Activated CD4-positive, CD25-positive, alpha-beta regulatory T cell treated with anti-CD3 and anti-CD28 coated beads, Interleukin-2, amount 50 U/mL, for 24 hours (primary cell): ENCODE measurements around the gene MID1IP1.
A peak's percentile ranks its signal among the peaks of the same experiment; 100 is the strongest.

Experiments used
- ATAC-seq, 2 donors: fragments of 150-1000 bp; cut with Tn5 transposase; one replicate each; pipeline ENCODE4 v1.10.0; 2021; ENCODE audit warnings: mild to moderate bottlenecking in 1 of 2, moderate library complexity in 1 of 2

Gene MID1IP1, protein sequence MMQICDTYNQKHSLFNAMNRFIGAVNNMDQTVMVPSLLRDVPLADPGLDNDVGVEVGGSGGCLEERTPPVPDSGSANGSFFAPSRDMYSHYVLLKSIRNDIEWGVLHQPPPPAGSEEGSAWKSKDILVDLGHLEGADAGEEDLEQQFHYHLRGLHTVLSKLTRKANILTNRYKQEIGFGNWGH

DNA sequence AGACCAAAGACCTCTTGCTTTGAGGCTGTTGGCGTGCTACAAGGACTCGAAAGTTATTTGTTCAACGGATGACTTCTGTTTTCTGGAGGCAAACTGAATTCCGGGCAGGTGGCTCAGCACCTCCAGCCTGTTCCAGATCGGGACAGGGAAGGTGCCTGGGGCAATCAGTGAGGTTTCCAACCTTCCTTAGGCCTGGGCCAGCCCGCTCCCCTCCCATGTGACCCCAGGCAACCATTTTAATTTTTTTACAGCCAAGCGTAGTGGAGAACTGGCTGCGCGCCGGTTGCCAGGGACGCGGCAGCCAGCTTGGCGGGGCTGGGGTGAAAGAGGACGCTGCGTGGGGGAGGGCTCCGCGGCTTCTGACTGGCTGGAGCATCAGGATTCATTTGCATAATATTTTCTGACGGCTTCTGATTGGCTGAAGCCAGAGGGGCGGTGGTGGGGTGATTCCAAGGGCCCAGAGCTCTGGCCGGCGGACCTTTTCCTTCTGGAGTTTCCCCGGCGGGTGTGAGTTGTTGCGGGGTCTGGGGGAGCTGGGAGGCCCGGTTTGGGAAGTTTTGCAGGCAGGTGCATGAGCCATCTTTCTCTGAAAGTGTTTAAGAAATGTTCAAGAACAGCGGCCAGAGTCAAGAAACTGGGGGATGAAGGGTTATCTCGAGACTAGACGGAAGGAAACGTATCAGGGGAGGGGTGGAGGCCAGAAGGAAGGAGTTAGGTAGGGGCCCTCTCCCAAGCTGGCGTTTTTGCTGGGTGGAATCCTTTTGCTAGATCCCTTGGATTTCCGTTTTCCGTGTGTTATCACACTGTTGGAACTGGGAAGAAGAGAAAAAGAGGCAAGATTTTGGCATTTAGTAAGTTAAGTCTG lies at the start of gene MID1IP1:
Gene MID1IP1 (plus strand): TSS at position 479 of the 865 bp plus-strand sequence. CDS start 3,488 bp downstream, outside the sequence.
- peak; percentile 32 to 33 for ATAC-seq

DNA sequence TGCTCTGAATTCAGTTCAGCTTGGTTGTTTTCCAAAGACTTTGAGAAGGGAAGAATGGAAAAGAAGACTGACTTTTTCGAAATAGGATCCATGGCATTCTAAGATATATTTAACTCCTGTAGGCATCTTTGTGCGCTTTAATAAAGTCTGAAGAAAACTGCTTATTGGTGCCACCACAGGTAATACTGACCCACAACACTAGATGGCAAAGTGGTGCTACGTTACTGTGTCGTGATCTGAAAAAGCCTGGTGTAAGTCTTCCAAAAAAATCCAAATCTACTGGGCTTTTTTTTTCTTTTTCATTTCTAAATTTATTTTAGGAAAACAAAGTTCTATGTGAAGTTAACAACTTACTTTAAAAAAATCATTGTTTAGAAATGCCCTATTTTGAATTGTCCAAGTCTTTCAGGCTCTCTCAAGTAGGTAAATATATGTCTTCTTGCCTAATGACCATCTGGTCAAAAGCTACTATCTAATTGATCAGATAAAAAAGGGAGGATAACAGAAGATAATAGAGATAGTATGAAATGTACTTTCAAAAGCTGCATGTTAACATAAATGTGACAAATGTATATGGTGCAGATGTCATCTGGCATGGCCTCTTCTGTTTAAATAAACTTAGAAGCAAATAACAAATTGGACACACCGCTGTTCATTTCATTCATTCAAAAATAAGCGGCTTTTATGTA lies 47.0 kb upstream of the MID1IP1 start:
- no peak for ATAC-seq

DNA sequence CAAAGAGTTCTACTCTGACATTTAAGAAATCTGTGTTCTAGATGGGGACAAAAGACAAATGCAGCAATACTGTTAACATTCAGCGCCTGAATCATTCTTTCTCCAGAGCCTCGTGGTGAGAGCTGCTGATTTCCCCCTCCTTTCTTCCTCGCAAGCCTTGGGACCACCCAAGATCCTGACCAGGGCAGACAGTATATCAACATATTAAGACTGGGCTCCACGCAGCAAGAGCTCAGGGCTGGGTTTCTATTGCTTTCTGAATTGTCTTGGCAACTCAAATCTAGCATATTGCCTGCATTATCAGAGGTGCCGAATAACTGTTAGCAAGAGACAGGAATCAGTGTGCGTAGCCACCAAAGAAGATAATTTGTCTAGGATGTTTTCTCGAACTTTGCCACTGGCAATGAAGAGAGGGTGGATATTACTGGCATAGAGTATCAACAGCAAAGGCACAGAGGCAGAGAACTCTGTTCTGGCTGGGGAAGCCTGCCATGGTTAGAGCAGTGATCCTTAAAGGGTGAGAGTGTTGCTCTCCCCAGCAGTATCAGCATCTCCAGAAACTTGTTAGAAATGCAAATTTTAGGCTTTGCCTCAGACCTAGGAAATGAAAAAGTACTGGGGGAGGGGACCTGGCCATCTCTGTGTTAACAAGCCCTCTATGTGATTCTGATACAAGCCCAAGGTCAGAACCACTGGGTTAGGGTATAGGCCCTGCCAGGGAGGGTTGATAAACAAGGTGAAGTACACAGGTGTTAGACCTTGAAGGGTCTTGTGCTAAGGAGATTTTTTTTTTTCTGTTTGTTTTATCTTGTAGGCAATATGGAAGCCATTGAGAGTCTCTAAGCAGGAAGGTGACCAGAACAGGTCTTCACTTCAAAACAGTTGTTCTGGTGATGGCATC lies 46.2 kb upstream of the MID1IP1 start:
- no peak for ATAC-seq

DNA sequence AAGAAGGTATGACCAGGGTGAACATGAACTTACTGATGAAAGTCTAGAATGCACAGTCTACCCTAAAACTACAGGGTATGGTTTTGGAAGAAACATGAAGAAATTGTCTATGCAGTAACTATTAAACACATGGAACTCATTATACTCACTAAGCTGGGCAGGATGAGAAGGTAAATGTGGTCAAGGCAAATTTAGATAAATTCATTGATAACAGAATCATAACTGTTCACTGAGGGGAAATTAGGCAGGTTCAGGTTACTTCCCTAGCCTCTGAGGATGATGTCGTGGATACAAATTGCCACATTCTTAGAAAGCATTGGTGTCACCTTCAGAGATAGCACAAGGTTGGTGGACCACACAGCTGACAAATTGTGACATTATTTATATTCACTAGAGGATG lies 40.4 kb upstream of the MID1IP1 start:
- ATAC-seq, result no peak

DNA sequence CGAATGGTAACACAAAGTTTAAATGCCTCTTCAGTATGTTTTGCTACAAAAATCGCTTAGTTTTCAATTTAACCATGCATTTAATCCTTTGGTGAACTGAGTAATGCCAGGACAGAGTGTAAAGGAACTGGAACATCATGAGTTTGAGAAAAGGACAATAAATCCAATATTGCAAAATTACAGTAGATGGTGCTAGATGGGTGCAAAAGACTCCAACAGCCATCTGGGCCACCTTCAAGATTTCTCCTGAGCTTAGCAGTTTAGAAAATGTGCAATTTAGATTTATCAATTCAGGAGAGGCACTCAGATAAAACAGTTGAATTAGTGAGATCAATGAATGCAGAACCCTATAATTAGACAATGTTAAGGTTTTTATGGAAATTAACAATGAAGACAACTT lies 33.2 kb upstream of the MID1IP1 start:
- no peak for ATAC-seq

DNA sequence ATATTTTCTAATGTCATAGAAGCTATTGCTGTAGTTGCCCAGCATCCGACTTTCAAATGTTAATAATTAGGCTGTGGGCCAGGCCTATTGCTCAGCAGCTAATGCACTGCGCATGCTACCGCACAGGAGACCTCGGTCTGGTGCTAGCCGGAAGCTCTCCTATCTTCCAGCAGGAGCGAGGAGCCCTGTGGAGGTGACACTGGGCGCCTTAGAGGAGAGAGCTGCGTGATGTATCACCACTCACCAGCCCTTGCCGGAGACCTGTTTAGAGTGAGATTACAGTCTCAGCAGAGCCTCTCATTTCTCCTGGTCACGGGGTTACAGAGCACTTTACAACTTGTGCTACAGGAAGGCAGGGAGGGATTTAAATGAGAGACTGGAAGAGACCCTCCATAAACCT lies 31.1 kb upstream of the MID1IP1 start:
- no peak for ATAC-seq

DNA sequence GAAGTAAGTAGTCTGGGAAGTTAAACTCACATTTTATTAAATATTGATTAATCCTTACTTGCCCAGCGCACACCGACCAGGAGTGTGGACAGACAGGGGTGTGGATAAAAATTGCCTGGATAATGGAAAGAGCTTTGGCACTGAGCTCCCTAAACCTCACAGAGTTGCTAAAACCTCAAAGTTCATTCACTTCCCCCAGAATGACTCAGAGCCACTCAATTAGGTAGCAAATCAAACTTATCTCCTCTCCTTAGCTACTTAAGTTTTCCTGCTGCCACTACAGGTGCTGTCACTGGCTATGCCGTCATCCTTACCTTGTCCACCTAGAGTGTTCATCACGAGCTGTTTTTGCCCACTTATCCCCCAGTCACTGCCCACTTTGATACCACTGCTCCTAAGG lies 27.0 kb upstream of the MID1IP1 start:
- ATAC-seq, result peak in 1 of 2 donors; percentile 13

DNA sequence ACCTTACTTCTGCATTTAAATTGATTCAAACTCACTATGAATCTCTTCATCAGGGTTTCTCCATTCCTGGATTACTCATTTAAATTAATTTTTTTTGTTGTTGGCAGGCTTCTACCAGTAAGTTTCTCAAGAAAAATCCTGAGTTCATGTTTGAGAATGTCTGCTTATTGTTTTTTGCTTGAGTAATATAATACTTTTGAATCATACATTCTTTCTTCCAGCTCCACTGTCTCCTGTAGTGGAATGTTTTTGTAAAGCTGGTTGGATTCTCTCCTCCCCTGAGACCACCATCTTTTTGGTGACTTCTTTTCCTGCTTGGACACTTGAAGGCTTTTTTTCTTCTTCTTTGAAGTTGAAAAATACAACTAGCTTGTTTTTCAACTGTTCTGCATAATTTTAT lies 4.3 kb upstream of the MID1IP1 start:
- no peak for ATAC-seq

DNA sequence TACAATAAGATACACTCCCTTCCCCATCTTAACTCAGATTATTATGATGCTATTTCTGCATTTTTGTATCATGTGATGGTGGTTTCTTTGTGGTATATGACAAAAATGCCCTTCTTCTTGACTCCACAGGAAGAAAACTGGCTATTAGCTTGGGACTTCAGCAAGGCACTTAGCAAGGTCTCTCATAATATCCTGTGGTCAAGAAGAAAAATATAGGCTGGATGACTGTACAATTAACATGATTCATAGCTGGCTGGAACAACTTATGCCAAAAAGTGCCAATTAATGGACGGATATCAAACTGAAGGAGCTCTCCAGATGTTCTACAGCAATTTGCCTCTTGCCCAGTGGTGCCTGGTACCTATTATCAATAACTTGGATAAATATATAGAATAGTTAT lies 2.3 kb upstream of the MID1IP1 start:
- ATAC-seq, result no peak

DNA sequence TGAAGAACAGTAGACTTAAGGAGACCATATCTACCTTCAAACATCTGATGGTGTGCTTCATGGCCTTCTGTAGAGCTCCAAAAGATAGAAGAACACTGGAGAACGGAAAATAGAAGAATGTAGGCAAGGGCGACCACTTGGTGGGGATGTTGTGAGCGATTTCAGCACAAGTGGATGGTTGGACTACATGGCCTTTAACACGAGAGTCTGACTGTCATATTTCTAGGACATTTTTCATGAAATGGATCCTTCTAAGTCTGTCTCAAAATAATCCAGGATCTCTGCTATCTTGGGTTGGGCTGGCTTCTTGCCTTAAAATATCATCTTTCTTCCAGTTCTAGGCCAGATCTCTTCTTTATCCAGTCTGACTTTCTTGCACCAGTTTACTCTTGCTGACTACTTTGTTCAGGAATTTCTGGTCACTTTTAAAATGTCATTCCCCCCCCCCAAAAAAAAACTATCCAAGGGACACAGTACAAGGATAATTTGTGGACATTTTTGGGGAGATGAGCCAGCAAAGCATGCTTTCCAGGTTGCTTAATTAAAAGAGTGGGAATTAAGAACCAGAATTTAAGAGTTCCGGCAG lies 1.2 kb upstream of the MID1IP1 start:
- no peak for ATAC-seq

DNA sequence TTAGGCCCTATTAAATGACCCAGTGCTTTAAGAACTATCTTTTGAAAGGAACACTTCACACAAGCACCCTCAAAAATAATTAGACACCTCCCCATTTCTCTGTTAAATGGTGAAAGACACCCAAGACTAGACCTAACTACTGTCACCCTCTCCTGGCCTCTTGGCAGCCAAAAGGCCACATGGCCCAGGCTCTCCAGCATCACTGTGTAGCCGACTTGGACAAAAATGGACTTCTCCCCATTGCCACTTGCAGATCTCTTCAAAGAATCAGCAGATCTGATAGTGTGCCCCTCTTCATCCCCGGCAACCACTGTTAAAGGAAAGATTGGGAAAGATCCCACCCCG lies 2.0 kb downstream of the MID1IP1 start:
- no peak for ATAC-seq

DNA sequence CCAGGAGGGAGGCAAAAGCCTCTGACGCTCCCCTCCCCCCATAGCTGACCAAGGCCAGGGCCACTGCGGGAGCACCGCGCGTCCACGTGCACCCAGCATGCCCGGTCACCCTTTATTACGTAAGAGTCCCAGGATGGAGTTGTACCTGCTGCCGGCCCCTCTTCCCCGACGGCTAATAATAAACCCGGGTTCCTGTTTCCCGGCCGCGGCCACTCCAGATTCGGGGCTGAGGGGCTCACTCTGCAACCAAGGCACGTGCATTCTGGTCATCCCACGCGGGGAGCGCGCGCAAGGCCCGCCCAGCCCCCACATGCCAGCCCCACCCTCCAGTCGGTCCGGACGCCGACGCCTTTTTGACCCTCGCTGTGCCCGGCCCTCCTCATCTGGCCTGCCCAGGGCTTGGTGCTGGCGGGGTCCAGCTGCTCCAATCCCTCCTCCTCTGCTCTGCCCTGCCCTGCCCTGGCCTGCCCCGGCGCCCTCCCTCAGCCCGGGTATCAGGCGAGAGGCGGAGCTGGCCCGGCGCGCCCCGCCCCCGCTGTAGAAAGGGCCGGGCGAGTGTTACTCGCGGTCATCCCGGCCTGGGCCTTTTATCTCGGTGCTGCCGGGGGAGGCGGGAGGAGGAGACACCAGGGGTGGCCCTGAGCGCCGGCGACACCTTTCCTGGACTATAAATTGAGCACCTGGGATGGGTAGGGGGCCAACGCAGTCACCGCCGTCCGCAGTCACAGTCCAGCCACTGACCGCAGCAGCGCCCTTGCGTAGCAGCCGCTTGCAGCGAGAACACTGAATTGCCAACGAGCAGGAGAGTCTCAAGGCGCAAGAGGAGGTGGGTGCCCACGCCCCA lies 2.6 kb downstream of the MID1IP1 start:
- ATAC-seq, result peak; percentile 73

DNA sequence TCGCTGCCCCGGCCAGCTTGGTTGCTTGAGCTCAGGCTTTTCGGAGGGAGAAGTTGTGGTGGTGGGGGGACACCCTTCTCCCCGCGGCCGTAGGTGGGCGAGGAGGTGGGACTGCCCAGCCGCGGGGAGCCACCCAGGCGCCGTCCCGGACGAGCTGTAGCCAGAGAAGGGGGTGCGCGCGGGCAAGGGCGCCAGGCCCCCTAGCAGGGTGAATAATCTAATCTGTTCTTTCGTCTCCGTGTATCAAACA lies 3.1 kb downstream of the MID1IP1 start:
- peak; percentile 6 to 9 for ATAC-seq

DNA sequence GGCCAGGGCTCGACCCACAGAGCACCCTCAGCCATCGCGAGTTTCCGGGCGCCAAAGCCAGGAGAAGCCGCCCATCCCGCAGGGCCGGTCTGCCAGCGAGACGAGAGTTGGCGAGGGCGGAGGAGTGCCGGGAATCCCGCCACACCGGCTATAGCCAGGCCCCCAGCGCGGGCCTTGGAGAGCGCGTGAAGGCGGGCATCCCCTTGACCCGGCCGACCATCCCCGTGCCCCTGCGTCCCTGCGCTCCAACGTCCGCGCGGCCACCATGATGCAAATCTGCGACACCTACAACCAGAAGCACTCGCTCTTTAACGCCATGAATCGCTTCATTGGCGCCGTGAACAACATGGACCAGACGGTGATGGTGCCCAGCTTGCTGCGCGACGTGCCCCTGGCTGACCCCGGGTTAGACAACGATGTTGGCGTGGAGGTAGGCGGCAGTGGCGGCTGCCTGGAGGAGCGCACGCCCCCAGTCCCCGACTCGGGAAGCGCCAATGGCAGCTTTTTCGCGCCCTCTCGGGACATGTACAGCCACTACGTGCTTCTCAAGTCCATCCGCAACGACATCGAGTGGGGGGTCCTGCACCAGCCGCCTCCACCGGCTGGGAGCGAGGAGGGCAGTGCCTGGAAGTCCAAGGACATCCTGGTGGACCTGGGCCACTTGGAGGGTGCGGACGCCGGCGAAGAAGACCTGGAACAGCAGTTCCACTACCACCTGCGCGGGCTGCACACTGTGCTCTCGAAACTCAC lies 3.6 kb downstream of the MID1IP1 start:
- ATAC-seq, result peak in 1 of 2 donors; percentile 12

DNA sequence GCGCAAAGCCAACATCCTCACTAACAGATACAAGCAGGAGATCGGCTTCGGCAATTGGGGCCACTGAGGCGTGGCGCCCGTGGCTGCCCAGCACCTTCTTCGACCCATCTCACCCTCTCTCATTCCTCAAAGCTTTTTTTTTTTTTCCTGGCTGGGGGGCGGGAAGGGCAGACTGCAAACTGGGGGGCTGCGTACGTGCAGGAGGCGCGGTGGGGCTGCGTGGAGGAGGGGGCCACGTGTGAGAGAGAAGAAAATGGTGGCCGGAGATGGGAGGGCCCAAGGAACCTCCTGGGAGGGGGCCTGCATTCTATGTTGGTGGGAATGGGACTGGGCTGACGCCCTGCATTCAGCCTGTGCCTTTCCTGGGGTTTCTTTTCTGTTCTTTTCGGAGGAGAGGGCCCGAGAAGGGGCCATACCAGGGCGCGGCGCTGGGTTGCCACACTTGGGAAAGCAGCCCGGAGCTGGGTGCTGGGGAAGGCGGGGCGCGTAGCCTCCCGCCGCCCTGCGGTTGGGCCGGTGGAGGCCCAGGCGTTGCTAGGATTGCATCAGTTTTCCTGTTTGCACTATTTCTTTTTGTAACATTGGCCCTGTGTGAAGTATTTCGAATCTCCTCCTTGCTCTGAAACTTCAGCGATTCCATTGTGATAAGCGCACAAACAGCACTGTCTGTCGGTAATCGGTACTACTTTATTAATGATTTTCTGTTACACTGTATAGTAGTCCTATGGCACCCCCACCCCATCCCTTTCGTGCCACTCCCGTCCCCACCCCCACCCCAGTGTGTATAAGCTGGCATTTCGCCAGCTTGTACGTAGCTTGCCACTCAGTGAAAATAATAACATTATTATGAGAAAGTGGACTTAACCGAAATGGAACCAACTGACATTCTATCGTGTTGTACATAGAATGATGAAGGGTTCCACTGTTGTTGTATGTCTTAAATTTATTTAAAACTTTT lies 4.5 kb downstream of the MID1IP1 start:
- ATAC-seq, result peak; percentile 47 to 58

DNA sequence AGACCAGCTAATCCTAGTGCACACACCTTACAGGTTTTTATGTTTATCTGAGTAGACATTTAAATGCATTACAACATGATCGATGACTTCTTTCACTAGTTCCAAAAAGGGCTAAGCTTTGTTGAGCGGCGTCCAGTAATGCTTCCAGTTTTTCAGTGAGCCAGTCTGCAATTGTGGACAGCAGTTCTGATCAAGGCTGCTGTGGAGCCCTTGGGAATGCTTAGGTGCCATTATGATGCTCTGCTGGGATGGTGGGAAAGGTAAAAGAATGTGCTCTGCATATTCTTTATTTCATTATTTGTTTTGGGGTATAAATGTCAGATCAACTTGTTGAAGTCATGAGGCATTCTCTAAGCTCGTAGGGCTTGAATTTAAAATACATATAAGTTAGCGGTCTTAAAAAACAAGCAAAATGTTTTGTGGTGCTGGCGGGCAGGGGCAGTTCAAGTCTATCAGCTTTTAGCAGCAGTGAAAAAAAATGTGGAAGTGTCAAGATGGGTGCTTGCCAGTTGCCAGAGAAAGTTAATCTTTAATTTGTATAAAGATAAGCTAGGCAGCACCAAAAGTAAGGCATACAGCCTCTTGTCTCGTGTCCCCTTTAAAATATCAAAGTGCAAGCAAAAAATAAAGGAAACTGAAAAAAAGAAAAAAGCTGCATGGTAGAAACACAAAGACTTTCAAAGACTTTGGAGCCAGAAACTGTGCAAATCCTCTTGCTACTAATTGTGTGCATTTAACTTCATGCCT lies 5.8 kb downstream of the MID1IP1 start:
- no peak for ATAC-seq

DNA sequence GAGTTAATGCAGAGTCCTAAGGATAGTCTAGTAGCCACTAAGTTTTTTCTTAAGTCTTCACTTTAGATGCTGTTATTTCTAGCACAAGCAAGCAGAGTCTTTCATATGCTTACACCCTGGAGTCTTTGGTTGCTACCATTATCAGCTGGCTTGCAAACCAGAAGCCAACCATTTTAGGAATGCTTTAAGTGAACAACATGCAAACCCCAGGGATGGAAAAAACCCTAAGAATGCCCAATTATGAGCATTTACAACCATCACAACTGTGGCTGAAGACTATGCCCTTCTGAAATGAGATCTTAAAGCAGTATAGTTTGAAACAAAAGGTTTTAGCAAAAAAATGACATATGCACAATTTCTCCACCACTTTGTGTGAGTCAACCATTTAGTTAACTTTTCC lies 6.6 kb downstream of the MID1IP1 start:
- no peak for ATAC-seq

DNA sequence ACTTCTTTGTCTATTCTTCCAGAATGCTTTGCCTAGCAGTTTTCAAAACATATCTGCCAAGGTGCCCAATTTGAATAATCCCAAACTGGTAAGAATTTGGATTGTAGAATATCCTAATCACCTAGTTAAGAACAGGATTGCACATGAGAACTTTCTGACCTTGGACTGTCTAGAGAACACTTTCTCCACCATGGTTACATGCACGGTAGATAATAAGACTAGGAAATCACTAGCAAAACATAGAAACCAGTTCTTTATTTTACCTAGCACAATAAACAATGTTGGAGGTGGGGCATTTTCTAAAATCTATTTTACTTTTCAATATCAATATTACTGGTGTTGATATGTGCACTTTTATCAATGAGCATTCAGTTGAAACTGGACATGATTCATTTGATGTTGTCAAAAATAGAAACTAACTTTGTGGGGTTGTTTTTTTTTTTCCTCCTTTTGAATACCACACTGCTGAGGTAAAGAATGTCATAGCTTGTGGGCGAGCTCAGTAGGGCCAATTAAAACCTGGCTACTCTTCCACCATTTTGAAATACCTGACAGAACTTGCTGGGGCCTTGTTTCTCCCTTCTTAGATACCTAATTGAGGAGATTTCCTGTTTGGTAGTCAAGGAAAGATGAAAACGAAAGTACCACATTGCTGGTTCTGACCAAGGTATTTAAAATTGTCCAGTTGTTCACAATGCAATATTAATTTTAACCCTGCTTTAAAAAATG lies 10.4 kb downstream of the MID1IP1 start:
- ATAC-seq, result peak; percentile 78 to 80
